ENCODE measurements around the gene ENKUR.

DNA sequence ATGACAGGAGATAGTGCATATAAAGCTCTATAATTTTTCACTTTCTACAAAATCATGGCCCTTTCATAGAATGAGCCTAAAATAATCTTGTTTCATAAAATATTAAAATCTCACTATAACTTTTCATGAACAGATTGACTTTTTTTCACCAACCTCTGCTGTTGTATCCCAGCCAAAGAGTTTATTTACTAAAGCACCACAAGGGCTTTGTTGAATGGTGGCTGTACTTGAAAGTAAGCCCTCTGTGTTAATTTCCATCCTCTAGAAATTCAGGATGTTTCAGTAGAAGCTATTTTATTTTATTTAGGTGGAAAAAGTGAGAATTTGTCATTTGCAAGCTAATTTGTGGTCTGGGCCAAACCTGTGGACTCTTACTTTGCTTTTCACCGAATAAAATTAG lies 30.7 kb upstream of the ENKUR start:
- TF ChIP-seq POLR2AphosphoS5 (IDR thresholded peaks at IDR 0.05; ENCODE audit: low read depth, low read length) (no peak), TAF1 (IDR thresholded peaks at IDR 0.05; ENCODE audit: borderline replicate concordance, insufficient read depth, low read length) (no peak)
